HG03558 (cell line): ENCODE data around the gene FAM181A.

Experiments used
- ATAC-seq: cut with Tn5 transposase; IDR thresholded peaks from one replicate; pipeline ENCODE4 v1.9.1; 2021; ENCODE audit warnings: moderate number of reproducible peaks; ENCODE audit not compliant: unreplicated experiment; ENCODE audit errors: extremely low read depth

FAM181A gene

GRCh38 chr14:93975791-93976476, 48.8 kb downstream of the FAM181A start:
- peak; percentile 59 for ATAC-seq

- no peak for ATAC-seq
Observed at GRCh38 chr14:93976477-93977057, 49.4 kb downstream of the FAM181A start, which contains the start of gene ASB2. Gene ASB2 (minus strand): TSS chr14:93976570. CDS start chr14:93964539, 12,031 bp downstream.

- ATAC-seq = no peak
Observed at GRCh38 chr14:93977171-93977570, 50.0 kb downstream of the FAM181A start.

- ATAC-seq = peak; percentile 20
Observed at GRCh38 chr14:93977790-93978581, 50.8 kb downstream of the FAM181A start.

GRCh38 chr14:93978735-93979134, 51.6 kb downstream of the FAM181A start:
- ATAC-seq = no peak
